WTC11 (cell line): ENCODE measurements around the gene KLK2. TPM values are rescaled to one million over a fixed set of nuclear protein-coding genes. Genes with fewer than 3 reads are reported as not detected.

Experiments
- ATAC-seq: fragments of 200-7000 bp; cut with Tn5 transposase; 2 replicates; pipeline ENCODE4 v1.10.0; 2021; ENCODE audit warnings: mild to moderate bottlenecking, moderate library complexity
- CTCF ChIA-PET: fragments of 300-600 bp; sonication (Branson Sonifier 250); formaldehyde crosslinking; loops from one replicate; lab custom pipeline; 2021; ENCODE audit warnings: antibody characterized with exemption; lab: Charles Lee
- POLR2A ChIA-PET: fragments of 350-600 bp; sonication (Branson Sonifier 250); formaldehyde crosslinking; loops from one replicate; lab custom pipeline; 2021; ENCODE audit warnings: antibody characterized with exemption; lab: Charles Lee
- DNase-seq: peaks from one replicate; pipeline ENCODE4 v3.0.0; 2021; ENCODE audit warnings: low spot score
- H3K27ac Mint-ChIP-seq: 2 replicates; pipeline ENCODE4 v1.8.0; 2021; ENCODE audit warnings: mixed read lengths
- H3K27me3 Mint-ChIP-seq: 2 replicates; pipeline ENCODE4 v1.8.0; 2021; ENCODE audit warnings: low read depth, mild to moderate bottlenecking, moderate library complexity, mixed read lengths
- H3K36me3 Mint-ChIP-seq: 2 replicates; pipeline ENCODE4 v1.8.0; 2021; ENCODE audit warnings: mixed read lengths
- H3K4me1 Mint-ChIP-seq: 2 replicates; pipeline ENCODE4 v1.8.0; 2022; ENCODE audit warnings: mixed read lengths
- H3K4me3 Mint-ChIP-seq: 2 replicates; pipeline ENCODE4 v1.8.0; 2021; ENCODE audit warnings: mild to moderate bottlenecking, moderate library complexity, mixed read lengths
- H3K9me3 Mint-ChIP-seq: 2 replicates; pipeline ENCODE4 v1.8.0; 2021; ENCODE audit warnings: mixed read lengths
- ELF4 ChIP-seq: sonication (generic); formaldehyde crosslinking; IDR thresholded peaks from 2 replicates; pipeline ENCODE4 v1.8.1; 2022; ENCODE audit warnings: low read depth, mild to moderate bottlenecking, moderate library complexity, missing genetic modification reagents
- EMX1 ChIP-seq: fragments of 250-450 bp; sonication (Bioruptor Pico); IDR thresholded peaks from 2 replicates; pipeline ENCODE4 v1.8.0; 2021; ENCODE audit warnings: mild to moderate bottlenecking
- ETV6 ChIP-seq: sonication (generic); formaldehyde crosslinking; IDR thresholded peaks from 2 replicates; pipeline ENCODE4 v1.8.1; 2022; ENCODE audit warnings: mild to moderate bottlenecking, missing genetic modification reagents
- FOXJ3 ChIP-seq: sonication (generic); formaldehyde crosslinking; IDR thresholded peaks from 2 replicates; pipeline ENCODE4 v1.9.0; 2021; ENCODE audit warnings: missing genetic modification reagents, mild to moderate bottlenecking, borderline replicate concordance
- GRHL2 ChIP-seq: fragments of 250-450 bp; sonication (Bioruptor Pico); IDR thresholded peaks from 2 replicates; pipeline ENCODE4 v1.8.0; 2022; ENCODE audit warnings: mild to moderate bottlenecking, moderate library complexity; ENCODE audit not compliant: insufficient replicate concordance, severe bottlenecking
- KAT7 ChIP-seq: sonication (generic); formaldehyde crosslinking; IDR thresholded peaks from 2 replicates; pipeline ENCODE4 v1.8.1; 2023; ENCODE audit warnings: missing genetic modification reagents, mild to moderate bottlenecking, borderline replicate concordance
- MXD4 ChIP-seq: fragments of 250-450 bp; sonication (Bioruptor Pico); IDR thresholded peaks from 2 replicates; pipeline ENCODE4 v1.8.0; 2021; ENCODE audit warnings: mild to moderate bottlenecking, moderate library complexity, borderline replicate concordance
- NFYB ChIP-seq: sonication (generic); formaldehyde crosslinking; conservative IDR thresholded peaks from 2 replicates; pipeline ENCODE4 v1.8.0; 2022; ENCODE audit warnings: low read depth, missing genetic modification reagents
- NR3C1 ChIP-seq: sonication (generic); formaldehyde crosslinking; conservative IDR thresholded peaks from 2 replicates; pipeline ENCODE4 v1.8.1; 2023; ENCODE audit warnings: low read depth, mild to moderate bottlenecking, missing genetic modification reagents
- SOX15 ChIP-seq: fragments of 250-450 bp; sonication (Bioruptor Pico); IDR thresholded peaks from 2 replicates; pipeline ENCODE4 v1.9.0; 2021; ENCODE audit warnings: mild to moderate bottlenecking
- ZNF121 ChIP-seq: sonication (generic); formaldehyde crosslinking; IDR thresholded peaks from 2 replicates; pipeline ENCODE4 v1.8.0; 2023; ENCODE audit warnings: missing genetic modification reagents
- total RNA-seq: library from RNA; stranded (reverse); gene quantifications from 3 replicates; pipeline ENCODE4 v1.2.3, GENCODE V29; 2021
- TF ChIP-seq, protein P1 (sequence below): sonication (generic); formaldehyde crosslinking; IDR thresholded peaks from 2 replicates; pipeline ENCODE4 v1.8.0; 2022; ENCODE audit warnings: mild to moderate bottlenecking, missing genetic modification reagents
- TF ChIP-seq, protein P2 (sequence below): sonication (generic); formaldehyde crosslinking; IDR thresholded peaks from 2 replicates; pipeline ENCODE4 v1.8.1; 2023; ENCODE audit warnings: mild to moderate bottlenecking, moderate library complexity, missing genetic modification reagents
- TF ChIP-seq, protein P3 (sequence below): fragments of 250-450 bp; sonication (Bioruptor Pico); IDR thresholded peaks from 2 replicates; pipeline ENCODE4 v1.9.0; 2021; ENCODE audit warnings: mild to moderate bottlenecking
- TF ChIP-seq, protein P4 (sequence below): fragments of 250-450 bp; sonication (Bioruptor Pico); IDR thresholded peaks from 2 replicates; pipeline ENCODE4 v1.8.0; 2021; ENCODE audit warnings: mild to moderate bottlenecking
- TF ChIP-seq, protein P5 (sequence below): sonication (generic); formaldehyde crosslinking; IDR thresholded peaks from 2 replicates; pipeline ENCODE4 v1.8.0; 2022; ENCODE audit warnings: mild to moderate bottlenecking, missing genetic modification reagents
- TF ChIP-seq, protein P6 (sequence below): sonication (generic); formaldehyde crosslinking; IDR thresholded peaks from 2 replicates; pipeline ENCODE4 v1.8.0; 2022; ENCODE audit warnings: mild to moderate bottlenecking, missing genetic modification reagents
- TF ChIP-seq, protein P7 (sequence below): sonication (generic); formaldehyde crosslinking; IDR thresholded peaks from 2 replicates; pipeline ENCODE4 v1.8.1; 2022; ENCODE audit warnings: missing genetic modification reagents, borderline replicate concordance
- TF ChIP-seq, protein P8 (sequence below): sonication (generic); formaldehyde crosslinking; IDR thresholded peaks from 2 replicates; pipeline ENCODE4 v1.8.1; 2022; ENCODE audit warnings: low read depth, mild to moderate bottlenecking, moderate library complexity, missing genetic modification reagents, borderline replicate concordance
- TF ChIP-seq, protein P9 (sequence below): sonication (generic); formaldehyde crosslinking; IDR thresholded peaks from 2 replicates; pipeline ENCODE4 v1.8.0; 2023; ENCODE audit warnings: mild to moderate bottlenecking, missing genetic modification reagents

The KLK2 gene
- total RNA-seq, 1 experiment from 2014 or later = not detected

DNA sequence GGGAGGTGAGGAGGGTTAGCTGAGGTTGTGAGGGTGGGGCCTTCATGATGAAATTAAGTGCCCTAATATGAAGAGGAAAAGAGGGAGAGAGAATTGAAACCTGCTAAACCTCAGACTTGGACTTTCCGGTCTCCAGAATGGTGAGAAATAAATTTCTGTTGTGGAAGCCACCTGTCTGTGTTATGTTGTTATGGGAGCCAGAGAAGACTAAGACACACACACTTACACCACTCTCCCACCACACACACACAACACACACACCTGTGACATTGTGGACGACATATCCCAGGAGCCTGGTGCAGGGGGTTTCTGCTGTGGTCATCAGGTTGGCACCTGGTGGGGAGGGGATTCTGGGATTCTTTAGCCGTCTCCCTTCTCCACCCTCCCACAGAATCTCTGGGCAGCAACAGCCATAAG lies 24.0 kb downstream of the KLK2 start (continued):
- TF ChIP-seq, protein P1, sequence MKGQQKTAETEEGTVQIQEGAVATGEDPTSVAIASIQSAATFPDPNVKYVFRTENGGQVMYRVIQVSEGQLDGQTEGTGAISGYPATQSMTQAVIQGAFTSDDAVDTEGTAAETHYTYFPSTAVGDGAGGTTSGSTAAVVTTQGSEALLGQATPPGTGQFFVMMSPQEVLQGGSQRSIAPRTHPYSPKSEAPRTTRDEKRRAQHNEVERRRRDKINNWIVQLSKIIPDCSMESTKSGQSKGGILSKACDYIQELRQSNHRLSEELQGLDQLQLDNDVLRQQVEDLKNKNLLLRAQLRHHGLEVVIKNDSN (CRISPR knock-in tag) = no peak
- TF ChIP-seq ZNF121 = no peak
- no peak for TF ChIP-seq ETV6 (CRISPR knock-in tag)
- TF ChIP-seq EMX1 (CRISPR knock-in tag) = no peak
- TF ChIP-seq MXD4 (CRISPR knock-in tag) = no peak
- TF ChIP-seq, protein P2, sequence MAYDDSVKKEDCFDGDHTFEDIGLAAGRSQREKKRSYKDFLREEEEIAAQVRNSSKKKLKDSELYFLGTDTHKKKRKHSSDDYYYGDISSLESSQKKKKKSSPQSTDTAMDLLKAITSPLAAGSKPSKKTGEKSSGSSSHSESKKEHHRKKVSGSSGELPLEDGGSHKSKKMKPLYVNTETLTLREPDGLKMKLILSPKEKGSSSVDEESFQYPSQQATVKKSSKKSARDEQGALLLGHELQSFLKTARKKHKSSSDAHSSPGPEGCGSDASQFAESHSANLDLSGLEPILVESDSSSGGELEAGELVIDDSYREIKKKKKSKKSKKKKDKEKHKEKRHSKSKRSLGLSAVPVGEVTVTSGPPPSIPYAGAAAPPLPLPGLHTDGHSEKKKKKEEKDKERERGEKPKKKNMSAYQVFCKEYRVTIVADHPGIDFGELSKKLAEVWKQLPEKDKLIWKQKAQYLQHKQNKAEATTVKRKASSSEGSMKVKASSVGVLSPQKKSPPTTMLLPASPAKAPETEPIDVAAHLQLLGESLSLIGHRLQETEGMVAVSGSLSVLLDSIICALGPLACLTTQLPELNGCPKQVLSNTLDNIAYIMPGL (CRISPR knock-in tag) = no peak

DNA sequence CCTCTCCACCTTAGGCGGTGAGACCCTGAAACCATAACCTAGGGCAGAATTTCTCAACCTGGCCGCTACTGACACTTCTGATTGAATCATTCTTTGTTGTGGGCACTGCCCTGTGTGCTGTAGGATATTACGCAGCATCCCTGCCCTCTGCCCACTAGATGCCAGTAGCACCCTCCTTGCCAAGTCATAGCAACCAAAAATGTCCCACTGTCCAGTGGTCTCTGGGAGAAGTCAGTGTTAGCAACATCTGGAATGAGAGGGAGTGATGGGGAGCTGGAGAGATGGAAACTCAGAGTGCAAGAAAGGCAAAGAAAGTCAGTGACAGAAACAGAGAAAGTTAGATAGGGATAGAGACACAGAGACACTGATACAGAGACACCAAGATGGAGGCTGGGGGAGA lies 24.4 kb downstream of the KLK2 start:
- CTCF ChIA-PET = no interaction called here
- POLR2A ChIA-PET = no interaction called here
- peaks cover 34% of the 10 kb centered on the region for H3K9me3 Mint-ChIP-seq
- peaks cover 54% of the 10 kb centered on the region for H3K27me3 Mint-ChIP-seq
- DNase-seq (no peak), ATAC-seq (no peak)
- H3K36me3 Mint-ChIP-seq = peaks cover 18% of the 10 kb centered on the region
- no peak overlapping the region for H3K4me3 Mint-ChIP-seq
- TF ChIP-seq, protein P3, sequence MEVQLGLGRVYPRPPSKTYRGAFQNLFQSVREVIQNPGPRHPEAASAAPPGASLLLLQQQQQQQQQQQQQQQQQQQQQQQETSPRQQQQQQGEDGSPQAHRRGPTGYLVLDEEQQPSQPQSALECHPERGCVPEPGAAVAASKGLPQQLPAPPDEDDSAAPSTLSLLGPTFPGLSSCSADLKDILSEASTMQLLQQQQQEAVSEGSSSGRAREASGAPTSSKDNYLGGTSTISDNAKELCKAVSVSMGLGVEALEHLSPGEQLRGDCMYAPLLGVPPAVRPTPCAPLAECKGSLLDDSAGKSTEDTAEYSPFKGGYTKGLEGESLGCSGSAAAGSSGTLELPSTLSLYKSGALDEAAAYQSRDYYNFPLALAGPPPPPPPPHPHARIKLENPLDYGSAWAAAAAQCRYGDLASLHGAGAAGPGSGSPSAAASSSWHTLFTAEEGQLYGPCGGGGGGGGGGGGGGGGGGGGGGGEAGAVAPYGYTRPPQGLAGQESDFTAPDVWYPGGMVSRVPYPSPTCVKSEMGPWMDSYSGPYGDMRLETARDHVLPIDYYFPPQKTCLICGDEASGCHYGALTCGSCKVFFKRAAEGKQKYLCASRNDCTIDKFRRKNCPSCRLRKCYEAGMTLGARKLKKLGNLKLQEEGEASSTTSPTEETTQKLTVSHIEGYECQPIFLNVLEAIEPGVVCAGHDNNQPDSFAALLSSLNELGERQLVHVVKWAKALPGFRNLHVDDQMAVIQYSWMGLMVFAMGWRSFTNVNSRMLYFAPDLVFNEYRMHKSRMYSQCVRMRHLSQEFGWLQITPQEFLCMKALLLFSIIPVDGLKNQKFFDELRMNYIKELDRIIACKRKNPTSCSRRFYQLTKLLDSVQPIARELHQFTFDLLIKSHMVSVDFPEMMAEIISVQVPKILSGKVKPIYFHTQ = no peak
- TF ChIP-seq, protein P4, sequence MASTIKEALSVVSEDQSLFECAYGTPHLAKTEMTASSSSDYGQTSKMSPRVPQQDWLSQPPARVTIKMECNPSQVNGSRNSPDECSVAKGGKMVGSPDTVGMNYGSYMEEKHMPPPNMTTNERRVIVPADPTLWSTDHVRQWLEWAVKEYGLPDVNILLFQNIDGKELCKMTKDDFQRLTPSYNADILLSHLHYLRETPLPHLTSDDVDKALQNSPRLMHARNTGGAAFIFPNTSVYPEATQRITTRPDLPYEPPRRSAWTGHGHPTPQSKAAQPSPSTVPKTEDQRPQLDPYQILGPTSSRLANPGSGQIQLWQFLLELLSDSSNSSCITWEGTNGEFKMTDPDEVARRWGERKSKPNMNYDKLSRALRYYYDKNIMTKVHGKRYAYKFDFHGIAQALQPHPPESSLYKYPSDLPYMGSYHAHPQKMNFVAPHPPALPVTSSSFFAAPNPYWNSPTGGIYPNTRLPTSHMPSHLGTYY (CRISPR knock-in tag) = no peak
- TF ChIP-seq, protein P5, sequence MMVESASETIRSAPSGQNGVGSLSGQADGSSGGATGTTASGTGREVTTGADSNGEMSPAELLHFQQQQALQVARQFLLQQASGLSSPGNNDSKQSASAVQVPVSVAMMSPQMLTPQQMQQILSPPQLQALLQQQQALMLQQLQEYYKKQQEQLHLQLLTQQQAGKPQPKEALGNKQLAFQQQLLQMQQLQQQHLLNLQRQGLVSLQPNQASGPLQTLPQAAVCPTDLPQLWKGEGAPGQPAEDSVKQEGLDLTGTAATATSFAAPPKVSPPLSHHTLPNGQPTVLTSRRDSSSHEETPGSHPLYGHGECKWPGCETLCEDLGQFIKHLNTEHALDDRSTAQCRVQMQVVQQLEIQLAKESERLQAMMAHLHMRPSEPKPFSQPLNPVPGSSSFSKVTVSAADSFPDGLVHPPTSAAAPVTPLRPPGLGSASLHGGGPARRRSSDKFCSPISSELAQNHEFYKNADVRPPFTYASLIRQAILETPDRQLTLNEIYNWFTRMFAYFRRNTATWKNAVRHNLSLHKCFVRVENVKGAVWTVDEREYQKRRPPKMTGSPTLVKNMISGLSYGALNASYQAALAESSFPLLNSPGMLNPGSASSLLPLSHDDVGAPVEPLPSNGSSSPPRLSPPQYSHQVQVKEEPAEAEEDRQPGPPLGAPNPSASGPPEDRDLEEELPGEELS (CRISPR knock-in tag) = no peak
- TF ChIP-seq GRHL2 = no peak
- TF ChIP-seq KAT7 = no peak
- TF ChIP-seq NR3C1 (CRISPR knock-in tag) = no peak
- no peak for TF ChIP-seq FOXJ3 (CRISPR knock-in tag)
- H3K27ac Mint-ChIP-seq = no peak overlapping the region
- no peaks in the 10 kb centered on the region for H3K4me1 Mint-ChIP-seq

DNA sequence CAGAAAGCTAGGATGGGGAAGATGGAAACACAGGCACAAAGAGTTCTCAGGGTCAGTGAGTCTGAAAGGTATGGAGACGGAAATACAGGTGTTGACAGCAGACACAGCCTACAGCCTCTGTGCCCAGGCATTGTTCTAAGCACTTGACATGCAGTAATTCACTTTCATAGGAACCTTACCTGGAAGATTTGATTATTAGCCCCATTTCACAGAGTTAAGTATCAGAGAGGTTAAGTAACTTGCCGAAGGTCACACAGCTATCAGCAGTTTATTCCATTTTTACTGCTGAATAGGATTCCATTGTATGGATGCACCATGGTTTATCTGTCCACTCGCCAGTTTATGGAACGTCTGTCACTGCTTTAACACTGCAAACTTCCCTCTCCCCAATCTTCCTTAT lies 24.8 kb downstream of the KLK2 start:
- peaks cover 31% of the 10 kb centered on the region for H3K9me3 Mint-ChIP-seq
- TF ChIP-seq ELF4 (no peak), SOX15 (CRISPR knock-in tag) (no peak), NFYB (CRISPR knock-in tag) (no peak)
- TF ChIP-seq, protein P6, sequence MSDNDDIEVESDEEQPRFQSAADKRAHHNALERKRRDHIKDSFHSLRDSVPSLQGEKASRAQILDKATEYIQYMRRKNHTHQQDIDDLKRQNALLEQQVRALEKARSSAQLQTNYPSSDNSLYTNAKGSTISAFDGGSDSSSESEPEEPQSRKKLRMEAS (CRISPR knock-in tag) = no peak
- TF ChIP-seq, protein P7, sequence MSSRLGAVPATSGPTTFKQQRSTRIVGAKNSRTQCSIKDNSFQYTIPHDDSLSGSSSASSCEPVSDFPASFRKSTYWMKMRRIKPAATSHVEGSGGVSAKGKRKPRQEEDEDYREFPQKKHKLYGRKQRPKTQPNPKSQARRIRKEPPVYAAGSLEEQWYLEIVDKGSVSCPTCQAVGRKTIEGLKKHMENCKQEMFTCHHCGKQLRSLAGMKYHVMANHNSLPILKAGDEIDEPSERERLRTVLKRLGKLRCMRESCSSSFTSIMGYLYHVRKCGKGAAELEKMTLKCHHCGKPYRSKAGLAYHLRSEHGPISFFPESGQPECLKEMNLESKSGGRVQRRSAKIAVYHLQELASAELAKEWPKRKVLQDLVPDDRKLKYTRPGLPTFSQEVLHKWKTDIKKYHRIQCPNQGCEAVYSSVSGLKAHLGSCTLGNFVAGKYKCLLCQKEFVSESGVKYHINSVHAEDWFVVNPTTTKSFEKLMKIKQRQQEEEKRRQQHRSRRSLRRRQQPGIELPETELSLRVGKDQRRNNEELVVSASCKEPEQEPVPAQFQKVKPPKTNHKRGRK (CRISPR knock-in tag) = no peak
- TF ChIP-seq, protein P8, sequence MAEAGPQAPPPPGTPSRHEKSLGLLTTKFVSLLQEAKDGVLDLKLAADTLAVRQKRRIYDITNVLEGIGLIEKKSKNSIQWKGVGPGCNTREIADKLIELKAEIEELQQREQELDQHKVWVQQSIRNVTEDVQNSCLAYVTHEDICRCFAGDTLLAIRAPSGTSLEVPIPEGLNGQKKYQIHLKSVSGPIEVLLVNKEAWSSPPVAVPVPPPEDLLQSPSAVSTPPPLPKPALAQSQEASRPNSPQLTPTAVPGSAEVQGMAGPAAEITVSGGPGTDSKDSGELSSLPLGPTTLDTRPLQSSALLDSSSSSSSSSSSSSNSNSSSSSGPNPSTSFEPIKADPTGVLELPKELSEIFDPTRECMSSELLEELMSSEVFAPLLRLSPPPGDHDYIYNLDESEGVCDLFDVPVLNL (CRISPR knock-in tag) = no peak
- TF ChIP-seq, protein P9, sequence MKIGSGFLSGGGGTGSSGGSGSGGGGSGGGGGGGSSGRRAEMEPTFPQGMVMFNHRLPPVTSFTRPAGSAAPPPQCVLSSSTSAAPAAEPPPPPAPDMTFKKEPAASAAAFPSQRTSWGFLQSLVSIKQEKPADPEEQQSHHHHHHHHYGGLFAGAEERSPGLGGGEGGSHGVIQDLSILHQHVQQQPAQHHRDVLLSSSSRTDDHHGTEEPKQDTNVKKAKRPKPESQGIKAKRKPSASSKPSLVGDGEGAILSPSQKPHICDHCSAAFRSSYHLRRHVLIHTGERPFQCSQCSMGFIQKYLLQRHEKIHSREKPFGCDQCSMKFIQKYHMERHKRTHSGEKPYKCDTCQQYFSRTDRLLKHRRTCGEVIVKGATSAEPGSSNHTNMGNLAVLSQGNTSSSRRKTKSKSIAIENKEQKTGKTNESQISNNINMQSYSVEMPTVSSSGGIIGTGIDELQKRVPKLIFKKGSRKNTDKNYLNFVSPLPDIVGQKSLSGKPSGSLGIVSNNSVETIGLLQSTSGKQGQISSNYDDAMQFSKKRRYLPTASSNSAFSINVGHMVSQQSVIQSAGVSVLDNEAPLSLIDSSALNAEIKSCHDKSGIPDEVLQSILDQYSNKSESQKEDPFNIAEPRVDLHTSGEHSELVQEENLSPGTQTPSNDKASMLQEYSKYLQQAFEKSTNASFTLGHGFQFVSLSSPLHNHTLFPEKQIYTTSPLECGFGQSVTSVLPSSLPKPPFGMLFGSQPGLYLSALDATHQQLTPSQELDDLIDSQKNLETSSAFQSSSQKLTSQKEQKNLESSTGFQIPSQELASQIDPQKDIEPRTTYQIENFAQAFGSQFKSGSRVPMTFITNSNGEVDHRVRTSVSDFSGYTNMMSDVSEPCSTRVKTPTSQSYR (CRISPR knock-in tag) = no peak

More for the DNA sequence above, 24.8 kb downstream of the KLK2 start:
- Mint-ChIP-seq H3K4me1 (no peaks in the 10 kb centered on the region), H3K27me3 (peaks cover 53% of the 10 kb centered on the region), H3K27ac (no peak overlapping the region), H3K4me3 (no peak overlapping the region), H3K36me3 (peaks cover 17% of the 10 kb centered on the region)
- CTCF ChIA-PET = no interaction called here
- POLR2A ChIA-PET = no interaction called here
- DNase-seq (no peak), ATAC-seq (no peak)
